NCI-H2107 (cell line): ENCODE measurements around the gene RYR2.

Experiments used
- DNase-seq: peaks from one replicate; lab custom pipeline; 2025; lab: John Stamatoyannopoulos, UW

RYR2 gene

DNA sequence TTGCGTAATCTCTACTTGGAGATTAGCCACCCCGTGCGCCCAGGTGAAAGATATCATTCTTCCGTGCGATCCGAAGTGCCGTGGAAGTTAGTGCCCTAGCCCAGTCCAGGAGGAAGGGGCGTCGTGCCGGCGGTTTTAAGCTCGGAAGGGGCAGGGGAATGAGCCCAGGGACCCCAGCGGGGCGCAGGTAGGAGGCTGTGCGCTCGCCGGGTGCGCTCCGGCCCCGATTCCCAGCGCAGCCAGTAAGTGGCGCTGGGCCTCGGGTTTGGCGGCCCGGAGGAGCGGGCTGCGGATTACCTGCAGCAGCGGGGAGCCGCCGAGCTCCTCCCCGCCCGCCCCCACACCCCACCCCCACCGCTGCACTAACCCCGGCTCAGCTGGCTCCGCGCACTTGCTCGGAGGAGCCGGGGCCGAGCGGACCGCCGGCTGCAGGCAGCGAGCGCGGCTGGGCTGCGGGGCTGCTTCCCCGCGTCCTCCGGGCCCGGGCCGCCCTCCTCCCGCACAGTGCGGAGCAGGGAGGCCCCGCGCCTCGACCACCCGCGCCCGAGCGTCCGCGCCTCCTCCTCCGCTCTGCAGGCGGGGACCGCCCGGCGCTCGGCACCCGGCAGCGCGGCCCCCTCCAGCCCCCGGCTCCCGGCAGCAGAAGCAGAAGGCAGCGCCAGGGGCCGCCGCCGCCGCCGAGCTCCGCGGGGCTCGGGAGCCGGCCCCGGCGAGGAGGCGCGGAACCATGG lies at the start of gene RYR2:
Gene RYR2, plus strand, starts transcription at position 390 of the 731 bp plus-strand sequence. Its CDS starts 338 bp downstream, at position 728.
- DNase-seq, result no peak

GRCh38 chr1:236992449-236992848 lies 49.5 kb upstream of the RYR2 start:
- DNase-seq, result no peak

DNA sequence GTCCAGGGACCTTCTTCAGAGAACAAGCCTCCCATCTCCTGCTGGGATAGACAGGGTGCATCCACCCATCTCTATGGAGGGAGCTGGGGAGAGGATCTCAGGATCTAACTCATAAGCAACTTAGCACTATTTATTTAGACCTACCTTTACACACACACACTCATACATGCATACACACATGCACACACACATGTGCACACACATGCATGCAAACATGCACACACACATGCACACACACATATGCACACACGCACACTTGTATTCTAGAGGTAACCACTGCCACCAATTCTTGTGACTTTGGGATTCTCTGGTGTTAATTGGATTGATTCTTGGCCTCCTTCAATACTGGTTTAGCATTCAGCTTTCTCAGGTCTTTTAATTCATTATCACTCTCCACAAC lies 47.5 kb upstream of the RYR2 start:
- no peak for DNase-seq

DNA sequence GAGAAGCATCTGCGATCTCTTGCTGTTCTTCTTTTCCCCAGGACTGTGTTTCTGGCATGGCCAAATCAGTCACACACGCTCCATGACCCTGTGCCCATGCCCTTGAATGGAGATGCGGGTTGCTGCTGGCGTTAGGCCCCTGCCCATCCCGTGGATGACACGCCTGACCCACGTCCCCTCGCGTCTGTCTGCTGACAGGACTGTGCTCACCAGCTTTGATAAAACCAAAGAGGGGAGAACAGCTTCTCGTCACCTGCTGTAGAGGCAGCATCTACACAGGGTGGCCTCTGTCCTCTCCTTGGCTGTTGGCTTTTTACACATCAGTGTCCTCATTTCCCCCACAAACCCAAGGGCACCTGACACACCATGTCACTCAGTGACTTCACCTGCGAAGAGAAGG lies 44.6 kb upstream of the RYR2 start:
- no peak for DNase-seq

DNA sequence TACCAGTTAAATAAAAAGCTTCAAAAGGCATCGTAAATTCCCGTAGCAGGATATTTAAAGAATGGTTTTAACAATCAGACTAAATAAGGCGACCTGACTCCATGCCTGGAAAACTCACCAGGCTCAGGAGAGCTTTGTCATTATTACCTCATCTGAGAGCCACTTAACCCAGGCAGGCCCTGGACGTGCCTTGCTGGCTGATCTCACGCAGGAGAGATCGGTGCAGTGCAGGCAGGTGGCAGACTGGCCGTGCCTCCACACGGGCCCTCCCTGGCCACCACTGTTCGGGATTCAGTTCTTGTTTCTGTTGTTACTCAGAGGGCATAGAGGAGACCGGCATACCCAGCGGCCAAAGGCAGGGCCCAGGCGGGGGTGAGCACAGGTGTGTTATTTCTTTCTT lies 44.1 kb upstream of the RYR2 start:
- DNase-seq, result no peak

GRCh38 chr1:236998546-236998945 lies 43.4 kb upstream of the RYR2 start:
- DNase-seq, result no peak

- DNase-seq, result no peak
Observed at GRCh38 chr1:237000191-237000590, 41.8 kb upstream of the RYR2 start.

- DNase-seq, result no peak
Observed at GRCh38 chr1:237003516-237003915, 38.5 kb upstream of the RYR2 start.

DNA sequence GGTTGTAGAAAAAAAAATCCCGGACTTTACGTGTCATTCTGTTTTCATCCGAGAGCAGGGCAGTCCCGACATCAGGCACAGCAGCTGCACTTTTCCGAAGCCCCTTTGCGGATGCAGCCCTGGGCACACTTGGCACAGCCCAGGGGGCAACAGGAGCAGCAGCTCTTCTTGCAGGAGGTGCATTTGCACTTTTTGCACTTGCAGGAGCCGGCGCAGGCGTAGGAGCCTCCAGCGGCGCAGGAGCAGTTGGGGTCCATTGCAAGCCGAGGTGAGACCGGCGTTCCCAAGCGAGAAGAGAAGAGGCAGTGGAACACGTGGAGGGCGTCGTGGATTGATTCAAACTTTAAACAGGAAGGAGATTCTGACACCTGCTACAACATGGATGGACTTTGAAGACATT lies 37.9 kb upstream of the RYR2 start, which contains the start of gene MT1HL1:
Gene MT1HL1, minus strand, starts transcription at position 326 of the 400 bp plus-strand sequence. Its CDS starts 69 bp downstream, at position 257.
- DNase-seq, result no peak

- no peak for DNase-seq
Observed at GRCh38 chr1:237005674-237006073, 36.3 kb upstream of the RYR2 start.

DNA sequence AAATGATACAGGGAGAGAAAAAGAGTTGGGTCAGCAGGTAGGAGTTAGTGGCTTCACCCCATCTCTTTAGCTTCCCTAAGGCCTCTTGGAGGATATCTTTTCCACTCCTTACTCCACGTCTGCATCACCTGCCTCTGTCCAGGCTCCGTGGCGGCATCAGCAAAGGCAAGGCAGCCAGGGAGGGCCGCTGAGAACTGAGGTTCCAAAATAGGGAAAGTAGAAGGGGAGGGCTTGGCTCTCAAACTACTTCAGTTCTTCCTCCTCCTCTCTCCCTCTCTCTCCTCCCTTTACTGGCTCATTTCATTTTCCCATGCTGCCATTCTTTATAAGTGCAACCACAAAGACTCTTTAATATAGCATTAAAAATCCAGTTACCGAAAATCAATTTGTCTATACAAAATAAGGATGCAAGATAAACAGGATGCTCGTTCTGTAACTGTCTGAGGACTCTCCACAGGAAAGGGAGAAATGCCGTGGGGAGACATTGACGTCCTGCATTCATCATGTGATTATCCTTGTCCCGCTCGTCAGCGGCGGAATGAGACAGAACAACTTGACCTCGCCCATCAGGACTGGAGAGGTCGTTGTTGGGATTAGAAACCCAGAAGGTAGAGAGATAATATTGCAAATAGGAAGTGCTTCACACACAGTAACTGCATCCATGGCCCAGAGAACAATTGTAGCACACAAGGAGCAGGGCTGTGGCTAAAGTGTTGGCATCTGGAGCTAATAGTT lies 34.7 kb upstream of the RYR2 start:
- no peak for DNase-seq

GRCh38 chr1:237009611-237010010 lies 32.4 kb upstream of the RYR2 start:
- no peak for DNase-seq

DNA sequence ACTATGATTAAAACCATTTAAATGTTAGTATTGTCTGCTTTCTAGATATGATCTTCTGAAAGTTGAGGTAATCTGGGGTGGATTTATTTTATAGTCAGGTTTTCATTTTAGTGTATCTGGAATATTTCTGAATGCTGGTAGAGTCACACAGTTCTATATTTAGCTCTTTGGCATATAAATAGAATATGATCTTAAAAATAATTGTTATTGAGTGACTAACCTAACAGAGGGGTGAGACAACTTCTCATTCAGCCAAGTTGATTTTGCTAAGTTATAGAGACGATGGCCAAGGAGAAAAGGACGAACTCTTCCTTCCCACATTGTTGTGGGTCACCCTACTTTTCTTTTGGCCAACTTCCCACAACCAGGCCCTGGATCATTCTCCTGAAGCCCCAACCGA lies 30.6 kb upstream of the RYR2 start:
- DNase-seq, result no peak

DNA sequence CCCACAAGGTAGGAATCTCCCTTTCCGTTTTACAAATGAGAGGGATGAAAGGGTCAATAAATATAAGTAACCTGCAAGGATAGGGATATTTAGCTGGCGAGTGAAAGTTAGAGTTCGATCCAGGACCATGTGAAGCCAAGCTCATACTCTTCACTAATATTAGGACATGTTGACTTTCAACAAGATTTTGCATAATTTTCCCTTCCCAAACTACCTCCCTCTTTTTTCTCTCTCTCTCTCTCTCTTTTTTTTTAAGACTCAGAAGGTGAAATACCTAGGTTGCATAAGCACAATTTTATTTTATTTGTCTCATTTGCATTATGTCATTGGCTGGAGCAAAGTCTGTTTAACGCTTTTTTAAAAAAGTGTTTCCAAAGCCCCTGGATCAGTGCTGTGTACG lies 29.6 kb upstream of the RYR2 start:
- DNase-seq, result no peak

- no peak for DNase-seq
Observed at GRCh38 chr1:237012788-237013383, 29.1 kb upstream of the RYR2 start.

- no peak for DNase-seq
Observed at GRCh38 chr1:237013608-237014007, 28.4 kb upstream of the RYR2 start.

GRCh38 chr1:237016626-237017025 lies 25.4 kb upstream of the RYR2 start:
- no peak for DNase-seq

DNA sequence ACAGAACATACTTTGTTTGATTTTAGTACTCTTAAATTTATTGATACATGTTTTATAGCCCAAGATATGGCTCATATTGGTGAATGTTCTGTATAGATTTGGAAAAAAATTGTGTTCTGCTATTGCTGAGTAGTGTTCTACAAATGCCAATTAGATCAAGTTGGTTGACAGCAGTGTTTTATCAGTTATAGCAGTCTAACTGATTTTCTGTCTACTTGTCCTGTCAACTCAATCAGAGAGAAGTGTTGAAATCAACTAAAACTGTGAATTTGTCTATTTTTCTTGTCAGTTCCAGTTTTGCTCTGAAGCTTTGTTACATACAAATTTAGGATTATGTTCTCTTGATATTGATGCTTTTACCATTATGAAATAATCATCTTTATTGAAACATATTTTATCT lies 23.1 kb upstream of the RYR2 start:
- DNase-seq, result no peak

- DNase-seq, result no peak
Observed at GRCh38 chr1:237025358-237026074, 16.5 kb upstream of the RYR2 start.

DNA sequence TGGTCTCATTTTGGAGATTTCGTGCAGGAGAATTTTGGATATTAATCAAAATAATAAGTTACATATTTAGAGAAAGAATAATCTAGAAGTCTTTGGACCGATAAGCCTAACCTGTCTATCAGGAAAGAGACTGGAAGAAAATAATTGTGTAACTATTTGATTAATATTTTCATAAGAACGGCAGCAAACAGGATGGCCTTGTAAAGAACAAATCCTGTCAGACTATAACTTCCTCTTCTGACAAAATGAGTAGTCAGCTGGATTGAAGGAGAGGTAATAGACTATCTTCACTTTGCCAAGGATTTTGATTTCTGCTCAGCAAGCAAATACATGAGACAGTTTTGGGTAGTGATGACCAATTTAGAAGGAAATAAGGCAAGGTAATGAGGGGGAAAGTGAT lies 12.7 kb upstream of the RYR2 start:
- no peak for DNase-seq

DNA sequence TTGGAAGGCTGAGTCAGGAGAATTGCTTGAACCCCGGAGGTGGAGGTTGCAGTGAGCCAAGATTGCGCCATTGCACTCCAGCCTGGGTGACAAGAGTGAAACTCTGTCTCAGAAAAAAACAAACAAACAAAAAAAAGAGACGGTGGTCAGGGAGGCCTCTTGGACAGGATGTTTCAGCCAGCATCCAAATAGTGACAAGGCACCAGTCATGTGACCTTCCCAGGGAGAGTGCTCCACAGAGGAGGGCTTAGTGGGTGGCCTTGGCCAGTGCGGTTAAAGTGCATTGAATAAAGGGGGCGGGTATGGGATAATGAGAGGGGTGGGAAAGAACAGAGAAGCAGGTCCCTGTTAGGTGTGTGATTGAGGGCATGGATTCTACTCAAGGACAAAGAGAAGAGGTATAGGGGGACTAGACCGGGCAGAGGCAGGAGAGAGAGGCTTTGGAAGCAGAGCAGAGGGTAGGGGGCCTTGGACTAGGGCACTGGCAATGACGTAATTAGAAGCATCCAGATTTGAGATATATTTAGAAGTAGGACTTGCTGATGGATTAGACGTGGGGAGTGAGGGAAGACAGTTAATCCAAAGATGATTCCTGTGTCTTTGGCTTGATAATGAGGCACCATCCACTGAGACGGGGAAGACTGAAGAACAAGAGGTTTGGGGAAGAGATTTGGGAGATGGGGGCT lies 12.0 kb upstream of the RYR2 start:
- DNase-seq, result no peak

GRCh38 chr1:237031480-237031879 lies 10.5 kb upstream of the RYR2 start:
- DNase-seq, result no peak
